IMR-90 (cell line): ENCODE data around the gene HAUS7.

Experiments used
- CTCF ChIP-seq: conservative IDR thresholded peaks from 2 replicates; pipeline ENCODE4 v1.5.1; 2012; ENCODE audit warnings: mild to moderate bottlenecking, low read depth, low read length, improper control_type of control experiment
- POLR2A ChIP-seq: IDR thresholded peaks from 2 replicates; pipeline ENCODE4 v1.6.1; 2012; ENCODE audit warnings: mild to moderate bottlenecking, low read depth, low read length
- RAD21 ChIP-seq: IDR thresholded peaks from 2 replicates; pipeline ENCODE4 v1.6.1; 2012; ENCODE audit warnings: low read length, improper control_type of control experiment
- SMC3 ChIP-seq: fragments of 150-350 bp; IDR thresholded peaks from 2 replicates; pipeline ENCODE4 v1.6.1; 2016; ENCODE audit warnings: low read depth, mild to moderate bottlenecking, antibody characterized with exemption, low read length, moderate library complexity

DNA sequence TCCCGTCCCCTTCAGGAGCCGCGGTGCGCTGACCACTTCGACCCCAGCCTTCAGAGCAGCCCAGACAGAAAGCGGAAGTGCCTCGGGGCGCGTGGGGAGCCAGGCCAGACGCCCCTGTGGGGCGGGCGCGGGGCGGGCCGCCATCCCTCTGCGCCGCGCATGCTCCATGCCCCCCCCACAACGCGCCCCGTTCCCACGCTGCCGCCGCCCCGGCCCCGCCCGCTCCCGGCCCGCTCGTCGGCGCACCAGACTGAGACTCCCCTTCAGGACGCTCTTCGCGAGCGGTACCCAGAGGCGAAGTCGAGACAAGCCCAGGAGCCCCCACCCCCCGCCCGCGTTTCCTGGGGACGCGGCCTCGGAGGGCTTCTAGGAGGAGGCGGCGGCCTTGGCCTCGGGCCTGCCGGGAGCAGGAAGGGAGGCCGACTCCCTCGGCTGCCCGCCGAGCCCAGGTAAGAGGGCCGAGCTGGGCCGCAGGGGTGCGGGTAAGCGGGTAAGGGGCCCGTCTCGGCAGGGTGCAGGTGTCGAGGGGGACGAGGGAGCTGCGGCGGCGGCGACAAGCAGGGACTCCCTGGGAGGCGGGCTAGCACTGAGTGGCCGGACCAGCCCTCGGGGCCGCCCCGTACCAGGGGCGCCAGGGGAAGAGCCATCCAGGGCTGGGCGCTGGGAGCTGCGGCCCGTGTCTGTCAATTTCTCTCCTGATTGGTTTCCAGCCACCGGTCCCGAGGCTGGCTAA lies 59.0 kb downstream of the HAUS7 start, which contains the start of gene ZFP92:
- TF ChIP-seq POLR2A: no peak
- no peak for TF ChIP-seq CTCF
- no peak for TF ChIP-seq SMC3
- no peak for TF ChIP-seq RAD21
